Esophagus muscularis mucosa (tissue), 3 donors: Measurements from ENCODE around the gene DPYSL3.

ENCODE experiments used
- CTCF ChIP-seq, 3 experiments: fragments of 200-600 bp in 2 of 3; fragments of 450-650 bp in 1 of 3; sonication (generic) in 2 of 3; IDR thresholded peaks; one replicate each; pipeline ENCODE4 v1.5.1; 2017 to 2019; ENCODE audit warnings: antibody characterized with exemption in 3 of 3, mild to moderate bottlenecking in 2 of 3, moderate library complexity in 1 of 3
- POLR2A ChIP-seq: fragments of 450-650 bp; IDR thresholded peaks from one replicate; pipeline ENCODE4 v1.6.1; 2017; ENCODE audit warnings: antibody characterized with exemption, moderate library complexity, mild to moderate bottlenecking, low read depth

DNA sequence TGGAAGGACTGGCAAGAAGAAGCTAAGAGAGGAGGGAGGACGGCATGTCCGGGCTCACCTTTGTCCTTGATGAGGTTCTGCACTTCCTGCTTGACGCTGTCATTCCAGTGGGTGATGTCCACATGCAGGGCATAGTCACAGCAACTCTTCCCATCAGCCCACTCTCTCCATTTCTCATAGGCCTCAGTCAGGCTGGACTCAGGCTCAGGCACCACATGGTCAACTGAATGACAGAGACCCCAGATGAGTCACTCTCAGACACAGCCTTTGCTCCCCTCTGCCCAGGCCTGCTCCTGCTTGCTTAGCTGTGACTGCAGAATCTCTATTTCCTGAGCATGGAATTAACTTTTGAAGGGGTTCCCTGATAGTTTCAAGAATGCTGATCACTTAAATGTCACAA, 94.2 kb downstream of the DPYSL3 start:
- no peak for TF ChIP-seq POLR2A
- no peak for TF ChIP-seq CTCF (IDR thresholded peaks at IDR 0.05)
